Hepatocyte (in vitro differentiated cells): ENCODE results near the gene HDAC11. TPM values are rescaled to one million over a fixed set of nuclear protein-coding genes. Genes with fewer than 3 reads are reported as not detected.

Source experiments
- DNase-seq: peaks from one replicate; pipeline ENCODE4 v3.0.0-alpha.2; 2016; ENCODE audit warnings: low spot score
- H2AFZ ChIP-seq: fragments of 200-600 bp; sonication (generic); 2 replicates; pipeline ENCODE4 v1.6.0; 2016; ENCODE audit warnings: antibody characterized with exemption, mild to moderate bottlenecking
- H3K27ac ChIP-seq: fragments of 200-600 bp; sonication (generic); 2 replicates; pipeline ENCODE4 v1.5.1; 2016; ENCODE audit warnings: mild to moderate bottlenecking
- H3K27me3 ChIP-seq: fragments of 200-600 bp; sonication (generic); 2 replicates; pipeline ENCODE4 v1.6.1; 2016
- H3K36me3 ChIP-seq: fragments of 200-600 bp; sonication (generic); replicated peaks from 2 replicates; pipeline ENCODE4 v1.5.1; 2016; ENCODE audit warnings: low read depth; ENCODE audit not compliant: insufficient read depth
- H3K4me1 ChIP-seq: fragments of 200-600 bp; sonication (generic); 2 replicates; pipeline ENCODE4 v1.5.1; 2016; ENCODE audit warnings: mild to moderate bottlenecking, moderate library complexity; ENCODE audit not compliant: insufficient read depth
- H3K4me2 ChIP-seq: fragments of 200-600 bp; sonication (generic); 2 replicates; pipeline ENCODE4 v1.6.0; 2016
- H3K4me3 ChIP-seq: fragments of 200-600 bp; sonication (generic); 2 replicates; pipeline ENCODE4 v1.5.1; 2016; ENCODE audit warnings: mild to moderate bottlenecking
- H3K79me2 ChIP-seq: fragments of 200-600 bp; sonication (generic); 2 replicates; pipeline ENCODE4 v1.6.0; 2017; ENCODE audit warnings: mild to moderate bottlenecking
- H3K9me2 ChIP-seq: fragments of 200-600 bp; sonication (generic); replicated peaks from 2 replicates; pipeline ENCODE4 v1.6.0; 2017; ENCODE audit warnings: mild to moderate bottlenecking; ENCODE audit not compliant: insufficient read depth
- H3K9me3 ChIP-seq: fragments of 200-600 bp; sonication (generic); 2 replicates; pipeline ENCODE4 v1.5.1; 2016; ENCODE audit warnings: low read depth, mild to moderate bottlenecking
- H4K20me1 ChIP-seq: fragments of 200-600 bp; sonication (generic); 2 replicates; pipeline ENCODE4 v1.6.0; 2016; ENCODE audit warnings: mild to moderate bottlenecking; ENCODE audit not compliant: insufficient read depth, poor library complexity, severe bottlenecking
- EZH2 ChIP-seq: fragments of 200-600 bp; sonication (generic); IDR thresholded peaks from 2 replicates; pipeline ENCODE4 v1.6.1; 2016; ENCODE audit warnings: antibody characterized with exemption, mild to moderate bottlenecking, borderline replicate concordance
- EZH2phosphoT487 ChIP-seq: fragments of 200-600 bp; sonication (generic); IDR thresholded peaks from one replicate; pipeline ENCODE4 v1.6.1; 2018; ENCODE audit warnings: antibody characterized with exemption, mild to moderate bottlenecking, low read depth, moderate library complexity; ENCODE audit not compliant: unreplicated experiment, severe bottlenecking
- WGBS: methylation state at CpG from one replicate; pipeline ENCODE4 v1.1.6; 2016; ENCODE audit warnings: low lambda C conversion rate; ENCODE audit errors: missing lambda C conversion rate; 5-methylcytosine and 5-hydroxymethylcytosine counted together
- polyA plus RNA-seq: library from polyadenylated mRNA; unstranded; fragments of >200 nt; fragmentation: Nextera tagmentation; extraction: Ambion mirVana; gene quantifications from 2 replicates; pipeline ENCODE4 v1.2.1, GENCODE V29; 2016
- total RNA-seq: library from RNA; depleted of rRNA; stranded (reverse); fragments of >200 nt; gene quantifications from 2 replicates; pipeline ENCODE4 v1.2.3, GENCODE V29; 2014
- TF ChIP-seq, protein P1 (sequence below): fragments of 200-600 bp; sonication (generic); IDR thresholded peaks from 2 replicates; pipeline ENCODE4 v1.5.1; 2016; ENCODE audit warnings: antibody characterized with exemption, mild to moderate bottlenecking; ENCODE audit not compliant: poor library complexity

HDAC11 gene
- total and polyA plus RNA-seq, 2 experiments from 2014 or later: 8.4 to 12.3 TPM

DNA sequence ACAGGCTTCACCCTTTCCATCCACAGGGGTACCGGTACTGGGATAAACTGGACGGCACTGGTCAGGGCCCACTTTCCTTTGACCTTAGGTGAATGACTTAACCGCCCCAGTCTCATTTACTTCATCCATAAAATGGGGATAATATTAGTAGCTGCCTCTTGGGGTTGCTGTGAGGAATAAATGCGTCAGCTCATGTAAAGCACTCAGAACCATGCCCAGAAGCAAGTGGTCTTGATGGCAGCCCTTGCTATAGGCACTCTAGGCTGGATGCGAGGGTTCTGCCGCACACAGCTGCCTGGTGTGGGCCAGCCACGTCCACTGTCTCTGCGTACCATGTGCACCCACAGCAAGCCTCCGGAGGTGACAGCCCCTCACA, 36.6 kb downstream of the HDAC11 start:
- Histone ChIP-seq H3K4me2 (no peak overlapping the region), H3K27me3 (no peaks in the 10 kb centered on the region), H2AFZ (no peak overlapping the region), H3K4me3 (no peak overlapping the region), H3K36me3 (no peaks in the 10 kb centered on the region), H3K9me3 (no peaks in the 10 kb centered on the region), H3K27ac (peak overlapping the region; percentile 27), H3K9me2 (no peaks in the 10 kb centered on the region), H4K20me1 (no peaks in the 10 kb centered on the region), H3K79me2 (no peaks in the 10 kb centered on the region), H3K4me1 (peaks cover 12% of the 10 kb centered on the region)
- WGBS: 93% methylated on average over 9 of the region's 9 CpGs
- DNase-seq: no peak
- no peak for TF ChIP-seq EZH2phosphoT487
- no peak for TF ChIP-seq EZH2
- TF ChIP-seq, protein P1, sequence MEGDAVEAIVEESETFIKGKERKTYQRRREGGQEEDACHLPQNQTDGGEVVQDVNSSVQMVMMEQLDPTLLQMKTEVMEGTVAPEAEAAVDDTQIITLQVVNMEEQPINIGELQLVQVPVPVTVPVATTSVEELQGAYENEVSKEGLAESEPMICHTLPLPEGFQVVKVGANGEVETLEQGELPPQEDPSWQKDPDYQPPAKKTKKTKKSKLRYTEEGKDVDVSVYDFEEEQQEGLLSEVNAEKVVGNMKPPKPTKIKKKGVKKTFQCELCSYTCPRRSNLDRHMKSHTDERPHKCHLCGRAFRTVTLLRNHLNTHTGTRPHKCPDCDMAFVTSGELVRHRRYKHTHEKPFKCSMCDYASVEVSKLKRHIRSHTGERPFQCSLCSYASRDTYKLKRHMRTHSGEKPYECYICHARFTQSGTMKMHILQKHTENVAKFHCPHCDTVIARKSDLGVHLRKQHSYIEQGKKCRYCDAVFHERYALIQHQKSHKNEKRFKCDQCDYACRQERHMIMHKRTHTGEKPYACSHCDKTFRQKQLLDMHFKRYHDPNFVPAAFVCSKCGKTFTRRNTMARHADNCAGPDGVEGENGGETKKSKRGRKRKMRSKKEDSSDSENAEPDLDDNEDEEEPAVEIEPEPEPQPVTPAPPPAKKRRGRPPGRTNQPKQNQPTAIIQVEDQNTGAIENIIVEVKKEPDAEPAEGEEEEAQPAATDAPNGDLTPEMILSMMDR: no peak

DNA sequence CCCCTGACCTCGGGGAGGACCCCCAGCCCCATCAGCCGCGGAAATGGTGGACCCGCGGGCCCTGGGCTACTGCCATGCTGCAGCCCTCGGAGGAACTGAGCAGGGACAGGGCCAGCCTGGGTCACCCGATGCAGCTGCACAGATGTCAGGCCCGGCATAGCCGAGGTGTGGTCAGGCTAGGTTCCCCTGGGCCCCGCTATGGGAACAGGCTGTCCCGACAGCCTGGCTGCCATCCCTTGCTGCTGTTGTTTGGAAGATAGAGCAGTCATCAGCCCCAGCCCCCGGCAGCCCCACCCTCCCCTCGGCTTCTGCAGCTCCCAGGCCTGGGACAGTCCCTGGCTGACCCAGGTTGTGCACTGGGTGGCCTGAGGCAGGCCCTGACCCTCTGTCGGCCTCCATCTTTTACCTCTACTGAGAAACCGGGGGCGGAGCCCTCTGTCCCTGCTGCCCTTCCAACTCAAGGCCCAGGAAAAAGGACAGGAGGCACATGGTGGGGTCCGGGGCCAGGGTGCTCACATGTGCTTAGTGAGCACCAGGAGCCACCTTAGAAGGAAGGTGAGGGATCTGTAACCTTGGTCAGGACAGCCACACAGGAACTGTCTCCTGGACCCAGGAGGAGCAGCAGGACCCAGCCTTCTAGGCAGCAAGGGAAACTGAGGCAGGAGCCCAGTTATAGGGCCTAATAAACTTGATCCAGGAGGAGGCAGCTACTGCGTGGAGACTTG, 37.3 kb downstream of the HDAC11 start:
- WGBS: 87% methylated on average over 16 of the region's 18 CpGs
- no peaks in the 10 kb centered on the region for H3K36me3 ChIP-seq

DNA sequence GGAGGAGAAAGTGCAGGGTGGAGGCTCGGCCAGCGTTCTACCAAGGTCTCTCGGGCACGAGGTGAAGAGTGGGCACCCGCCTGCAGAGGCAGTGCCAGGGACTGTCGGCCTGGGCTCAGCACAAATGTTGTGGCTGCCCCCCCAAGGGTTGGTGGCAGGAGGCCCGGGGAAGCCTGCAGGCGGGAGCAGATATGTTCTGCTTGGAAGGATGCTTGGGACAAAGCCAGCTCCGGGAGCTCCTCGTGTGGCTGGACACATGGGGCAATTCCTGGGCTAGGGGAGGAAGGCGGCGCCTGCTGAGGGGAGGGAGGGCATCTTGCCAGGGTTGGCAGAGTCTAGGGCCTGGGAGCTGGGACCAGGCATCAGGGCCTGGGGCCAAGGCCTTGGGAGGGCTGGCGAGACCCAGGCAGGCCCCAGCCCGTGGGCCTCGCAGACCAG, 38.4 kb downstream of the HDAC11 start:
- no peaks in the 10 kb centered on the region for H3K79me2 ChIP-seq
- no peaks in the 10 kb centered on the region for H3K9me2 ChIP-seq
- no peaks in the 10 kb centered on the region for H4K20me1 ChIP-seq
- no peak overlapping the region for H3K27ac ChIP-seq
- WGBS: 77% methylated on average over 12 of the region's 15 CpGs
- peaks cover 8% of the 10 kb centered on the region for H3K4me1 ChIP-seq
- H3K36me3 ChIP-seq: no peaks in the 10 kb centered on the region
- no peak overlapping the region for H2AFZ ChIP-seq
- no peak for DNase-seq
- no peak overlapping the region for H3K4me2 ChIP-seq
- H3K4me3 ChIP-seq: no peak overlapping the region
- H3K27me3 ChIP-seq: no peaks in the 10 kb centered on the region
- no peak for TF ChIP-seq EZH2phosphoT487
- TF ChIP-seq, protein P1: no peak
- no peak for TF ChIP-seq EZH2
- H3K9me3 ChIP-seq: no peaks in the 10 kb centered on the region

More for the DNA sequence above, 37.3 kb downstream of the HDAC11 start:
- no peaks in the 10 kb centered on the region for H3K9me3 ChIP-seq
- H3K79me2 ChIP-seq: no peaks in the 10 kb centered on the region
- H3K27ac ChIP-seq: peak overlapping the region; percentile 27
- DNase-seq: no peak
- H3K4me1 ChIP-seq: peaks cover 12% of the 10 kb centered on the region
- no peak for TF ChIP-seq EZH2phosphoT487
- no peak for TF ChIP-seq EZH2
- TF ChIP-seq, protein P1: no peak
- no peak overlapping the region for H2AFZ ChIP-seq
- no peak overlapping the region for H3K4me2 ChIP-seq
- no peaks in the 10 kb centered on the region for H3K27me3 ChIP-seq
- no peak overlapping the region for H3K4me3 ChIP-seq
- H3K9me2 ChIP-seq: no peaks in the 10 kb centered on the region
- no peaks in the 10 kb centered on the region for H4K20me1 ChIP-seq
